IMR-90 (cell line): ENCODE measurements around the gene TCF3. TPM values are rescaled to one million over a fixed set of nuclear protein-coding genes. Genes with fewer than 3 reads are reported as not detected.

Source experiments
- ATAC-seq: fragments of 200-7000 bp; cut with Tn5 transposase; 2 replicates; pipeline ENCODE4 v1.9.1; 2020; ENCODE audit warnings: low read depth, mild to moderate bottlenecking, moderate library complexity
- BruUV-seq: library from RNA; stranded (reverse); fragments of 400-500 nt; replicated peaks from 2 replicates; lab custom pipeline; 2021; lab: Mats Ljungman, UMichigan
- CTCF ChIA-PET: fragments of 300-600 bp; formaldehyde crosslinking; extraction: SDS; loops from one replicate; lab custom pipeline; 2021; ENCODE audit warnings: antibody characterized with exemption; lab: Yijun Ruan, JAX
- POLR2A ChIA-PET: fragments of 300-600 bp; sonication (Branson Sonifier 250); formaldehyde crosslinking; loops from one replicate; lab custom pipeline; 2022; ENCODE audit warnings: antibody characterized with exemption; ENCODE audit not compliant: unreplicated experiment; lab: Charles Lee
- DNase-seq: peaks from one replicate; pipeline ENCODE4 v3.0.0; 2013
- H2AFZ ChIP-seq: replicated peaks from 2 replicates; pipeline ENCODE3; 2013; ENCODE audit warnings: low read length, mild to moderate bottlenecking; ENCODE audit not compliant: poor library complexity
- H2AK5ac ChIP-seq: 2 replicates; pipeline ENCODE4 v1.6.1; 2013; ENCODE audit warnings: low read depth, low read length, inconsistent platforms
- H2AK9ac ChIP-seq: replicated peaks from 2 replicates; pipeline ENCODE3; 2013; ENCODE audit warnings: mild to moderate bottlenecking, low read depth, low read length, moderate library complexity; ENCODE audit not compliant: poor library complexity
- H2BK120ac ChIP-seq: 2 replicates; pipeline ENCODE4 v1.6.1; 2013; ENCODE audit warnings: low read depth, low read length, inconsistent platforms
- H2BK15ac ChIP-seq: 3 replicates; pipeline ENCODE4 v1.6.1; 2013; ENCODE audit warnings: low read depth, low read length, inconsistent platforms
- H2BK20ac ChIP-seq: 2 replicates; pipeline ENCODE4 v1.6.1; 2013; ENCODE audit warnings: low read depth, mild to moderate bottlenecking, inconsistent platforms, low read length, moderate library complexity
- H2BK5ac ChIP-seq: 2 replicates; pipeline ENCODE4 v1.6.1; 2013; ENCODE audit warnings: mild to moderate bottlenecking, low read depth, low read length, inconsistent platforms; ENCODE audit not compliant: poor library complexity, severe bottlenecking
- H3K14ac ChIP-seq: replicated peaks from 2 replicates; pipeline ENCODE4 v1.6.1; 2013; ENCODE audit warnings: low read depth, low read length, inconsistent platforms
- H3K18ac ChIP-seq: 2 replicates; pipeline ENCODE4 v1.6.1; 2013; ENCODE audit warnings: low read depth, low read length, control low read depth
- H3K23ac ChIP-seq: 2 replicates; pipeline ENCODE4 v1.6.1; 2013; ENCODE audit warnings: low read depth, low read length, inconsistent platforms
- H3K27ac ChIP-seq: 2 replicates; pipeline ENCODE4 v1.5.1; 2013; ENCODE audit warnings: mild to moderate bottlenecking, control low read depth, low read length; ENCODE audit not compliant: insufficient read depth
- H3K27me3 ChIP-seq: 2 replicates; pipeline ENCODE4 v1.6.1; 2013; ENCODE audit warnings: low read length; ENCODE audit not compliant: control insufficient read depth, insufficient read depth
- H3K36me3 ChIP-seq: 2 replicates; pipeline ENCODE4 v1.6.1; 2013; ENCODE audit warnings: low read length, mixed read lengths; ENCODE audit not compliant: control insufficient read depth, insufficient read depth
- H3K4ac ChIP-seq: 2 replicates; pipeline ENCODE4 v1.6.1; 2013; ENCODE audit warnings: low read depth, low read length, inconsistent platforms
- H3K4me1 ChIP-seq: 2 replicates; pipeline ENCODE4 v1.6.1; 2013; ENCODE audit warnings: low read length, mixed read lengths; ENCODE audit not compliant: control insufficient read depth, insufficient read depth
- H3K4me2 ChIP-seq: 2 replicates; pipeline ENCODE4 v1.6.1; 2013; ENCODE audit warnings: low read depth, mild to moderate bottlenecking, control low read depth, low read length, moderate library complexity
- H3K4me3 ChIP-seq: 2 replicates; pipeline ENCODE4 v1.5.1; 2013; ENCODE audit warnings: low read depth, mild to moderate bottlenecking, control low read depth, low read length, moderate library complexity; ENCODE audit not compliant: insufficient read depth
- H3K56ac ChIP-seq: 2 replicates; pipeline ENCODE4 v1.6.1; 2013; ENCODE audit warnings: low read length, inconsistent platforms; ENCODE audit not compliant: insufficient read depth; ENCODE audit errors: extremely low read depth
- H3K79me1 ChIP-seq, 2 experiments: 2 replicates each; pipeline ENCODE4 v1.6.1; 2013; ENCODE audit warnings: low read length in 2 of 2, inconsistent platforms in 1 of 2, low read depth in 1 of 2
- H3K9ac ChIP-seq: 2 replicates; pipeline ENCODE4 v1.6.1; 2013; ENCODE audit warnings: low read depth, low read length, control low read depth
- H3K9me1 ChIP-seq: 2 replicates; pipeline ENCODE4 v1.6.1; 2013; ENCODE audit warnings: low read length, inconsistent platforms; ENCODE audit not compliant: insufficient read depth
- H3K9me3 ChIP-seq: 2 replicates; pipeline ENCODE4 v1.6.1; 2013; ENCODE audit warnings: low read length; ENCODE audit not compliant: control insufficient read depth, insufficient read depth
- H4K20me1 ChIP-seq: 2 replicates; pipeline ENCODE4 v1.6.1; 2013; ENCODE audit warnings: low read length, inconsistent platforms; ENCODE audit not compliant: insufficient read depth
- H4K5ac ChIP-seq: 2 replicates; pipeline ENCODE4 v1.6.1; 2013; ENCODE audit warnings: mild to moderate bottlenecking, low read depth, low read length, control low read depth
- H4K8ac ChIP-seq, 2 experiments: 2 replicates each; pipeline ENCODE4 v1.6.1; 2013; ENCODE audit warnings: low read depth in 2 of 2, low read length in 2 of 2, control low read depth in 1 of 2, inconsistent platforms in 1 of 2
- H4K91ac ChIP-seq: 2 replicates; pipeline ENCODE4 v1.6.1; 2013; ENCODE audit warnings: low read depth, low read length, inconsistent platforms; ENCODE audit not compliant: insufficient read depth
- CEBPB ChIP-seq: IDR thresholded peaks from 2 replicates; pipeline ENCODE4 v1.6.1; 2012; ENCODE audit warnings: low read depth, low read length, improper control_type of control experiment
- CHD1 ChIP-seq: IDR thresholded peaks from 2 replicates; pipeline ENCODE4 v1.6.1; 2012; ENCODE audit warnings: low read depth, low read length, improper control_type of control experiment
- FOS ChIP-seq: fragments of 150-350 bp; IDR thresholded peaks from 2 replicates; pipeline ENCODE4 v1.6.1; 2016; ENCODE audit warnings: low read depth, low read length
- MAFK ChIP-seq: IDR thresholded peaks from 2 replicates; pipeline ENCODE4 v1.6.1; 2012; ENCODE audit warnings: low read depth, low read length, improper control_type of control experiment
- MAZ ChIP-seq: IDR thresholded peaks from 2 replicates; pipeline ENCODE4 v1.6.1; 2012; ENCODE audit warnings: low read depth, mild to moderate bottlenecking, low read length, improper control_type of control experiment, moderate library complexity, borderline replicate concordance
- NFE2L2 ChIP-seq: fragments of 150-350 bp; IDR thresholded peaks from 2 replicates; pipeline ENCODE4 v1.6.1; 2016; ENCODE audit warnings: low read depth, mild to moderate bottlenecking, low read length
- RCOR1 ChIP-seq: IDR thresholded peaks from 2 replicates; pipeline ENCODE4 v1.6.1; 2012; ENCODE audit warnings: mild to moderate bottlenecking, low read length, improper control_type of control experiment; ENCODE audit not compliant: insufficient replicate concordance
- RFX5 ChIP-seq: IDR thresholded peaks from 2 replicates; pipeline ENCODE4 v1.8.0; 2012; ENCODE audit warnings: low read depth, mild to moderate bottlenecking, low read length, moderate library complexity
- SMC3 ChIP-seq: fragments of 150-350 bp; IDR thresholded peaks from 2 replicates; pipeline ENCODE4 v1.6.1; 2016; ENCODE audit warnings: low read depth, mild to moderate bottlenecking, antibody characterized with exemption, low read length, moderate library complexity
- USF2 ChIP-seq: fragments of 150-350 bp; IDR thresholded peaks from 2 replicates; pipeline ENCODE4 v1.6.1; 2017; ENCODE audit warnings: mild to moderate bottlenecking, antibody characterized with exemption, low read length, low read depth
- WGBS, 2 experiments: methylation state at CpG; one replicate each; pipeline versions ENCODE4 v1.1.5 to v1.1.7; 2013; ENCODE audit warnings: missing lambda C conversion rate in 2 of 2; ENCODE audit not compliant: insufficient read length in 1 of 2; ENCODE audit errors: extremely low coverage in 2 of 2; 5-methylcytosine and 5-hydroxymethylcytosine counted together
- dilution Hi-C: fragments of 300-500 bp; cut with HindIII; formaldehyde crosslinking; loops from one replicate; pipeline ENCODE4 v1.14.3; 2018; ENCODE audit warnings: low sequenced_read_pairs; ENCODE audit not compliant: unreplicated experiment
- in situ Hi-C: fragments of 300-500 bp; cut with MboI; formaldehyde crosslinking; loops from 3 replicates; pipeline ENCODE4 v1.14.3; 2019; ENCODE audit warnings: low sequenced_read_pairs, inconsistent platforms, mixed read lengths
- intact Hi-C: fragments of 100-400 bp; cut with micrococcal nuclease; formaldehyde crosslinking; loops from 2 replicates; pipeline ENCODE4 v1.10.0; 2022
- polyA plus RNA-seq, 3 experiments: library from polyadenylated mRNA; depleted of rRNA; stranded (reverse); fragments of >200 nt; gene quantifications; 2 replicates each; pipeline ENCODE4 v1.2.3, GENCODE V29; 2012; ENCODE audit warnings: low replicate concordance in 1 of 3
- total RNA-seq: library from RNA; depleted of rRNA; stranded (reverse); fragments of >200 nt; gene quantifications from 2 replicates; pipeline ENCODE4 v1.2.3, GENCODE V29; 2012

TCF3 gene
- total and polyA plus RNA-seq, 2 of the 4 experiments (the other 2 are of a cell fraction): 29.9 to 127 TPM

- Histone ChIP-seq H3K9ac (no peak overlapping the region), H2AFZ (no peak overlapping the region), H4K91ac (no peak overlapping the region), H2BK120ac (no peak overlapping the region), H3K23ac (no peak overlapping the region), H3K27me3 (peaks cover 32% of the 10 kb centered on the region), H3K14ac (no peak overlapping the region), H2AK9ac (no peak overlapping the region), H3K4me2 (no peak overlapping the region), H2AK5ac (no peak overlapping the region), H2BK5ac (no peak overlapping the region), H2BK15ac (no peak overlapping the region), H3K9me3 (no peaks in the 10 kb centered on the region), H2BK20ac (no peak overlapping the region), H3K18ac (no peak overlapping the region), H4K20me1 (no peaks in the 10 kb centered on the region), H3K36me3 (no peaks in the 10 kb centered on the region), H3K56ac (no peak overlapping the region), H3K27ac (no peak overlapping the region), H3K4ac (no peak overlapping the region), H3K4me3 (no peak overlapping the region), H3K4me1 (no peaks in the 10 kb centered on the region), H4K5ac (no peak overlapping the region), H3K79me1 (no peaks in the 10 kb centered on the region), H4K8ac (no peak overlapping the region), H3K9me1 (no peaks in the 10 kb centered on the region)
- ATAC-seq (no peak), DNase-seq (no peak)
- no TSS peak for BruUV-seq
- intact Hi-C loops (no loop called here), dilution Hi-C loops (no loop called here), in situ Hi-C loops (no loop called here)
- ChIA-PET POLR2A (no interaction called here), CTCF (interaction anchor here (2.9 kb wide), 1 partner anchor 13 kb away, joined by 10 read pairs; no protein-coding TSS in a partner anchor)
- no peak for TF ChIP-seq MAFK
- no peak for TF ChIP-seq FOS
- TF ChIP-seq CHD1: no peak
- no peak for TF ChIP-seq RFX5
- no peak for TF ChIP-seq MAZ
- TF ChIP-seq USF2: no peak
- no peak for TF ChIP-seq RCOR1
- TF ChIP-seq NFE2L2: no peak
- TF ChIP-seq SMC3: no peak
- TF ChIP-seq CEBPB: no peak
- 29% methylated on average over 12 of the region's 19 CpGs; no CpG with 5 or more reads in 1 of the 2 experiments for WGBS, 2 experiments
These were observed 32.6 kb upstream of the TCF3 start for GRCh38 chr19:1685046-1685445.
